Cerebellar cortex (tissue), 1 donor: ENCODE measurements around the gene VLDLR.
A peak's percentile ranks its signal among the peaks of the same experiment; 100 is the strongest.

Experiments used
- DNase-seq: peaks from one replicate; pipeline ENCODE4 v3.0.0-alpha.2; 2015; ENCODE audit warnings: low spot score

The VLDLR gene

GRCh38 chr9:2621722-2622460 lies at the start of gene VLDLR:
Gene VLDLR, plus strand, starts transcription at chr9:2621787. Its CDS starts 403 bp downstream, at chr9:2622190.
- peak; percentile 37 for DNase-seq

- DNase-seq = no peak
Measured at GRCh38 chr9:2574203-2574602, 47.4 kb upstream of the VLDLR start.

- no peak for DNase-seq
Measured at GRCh38 chr9:2576631-2577030, 45.0 kb upstream of the VLDLR start.

DNA sequence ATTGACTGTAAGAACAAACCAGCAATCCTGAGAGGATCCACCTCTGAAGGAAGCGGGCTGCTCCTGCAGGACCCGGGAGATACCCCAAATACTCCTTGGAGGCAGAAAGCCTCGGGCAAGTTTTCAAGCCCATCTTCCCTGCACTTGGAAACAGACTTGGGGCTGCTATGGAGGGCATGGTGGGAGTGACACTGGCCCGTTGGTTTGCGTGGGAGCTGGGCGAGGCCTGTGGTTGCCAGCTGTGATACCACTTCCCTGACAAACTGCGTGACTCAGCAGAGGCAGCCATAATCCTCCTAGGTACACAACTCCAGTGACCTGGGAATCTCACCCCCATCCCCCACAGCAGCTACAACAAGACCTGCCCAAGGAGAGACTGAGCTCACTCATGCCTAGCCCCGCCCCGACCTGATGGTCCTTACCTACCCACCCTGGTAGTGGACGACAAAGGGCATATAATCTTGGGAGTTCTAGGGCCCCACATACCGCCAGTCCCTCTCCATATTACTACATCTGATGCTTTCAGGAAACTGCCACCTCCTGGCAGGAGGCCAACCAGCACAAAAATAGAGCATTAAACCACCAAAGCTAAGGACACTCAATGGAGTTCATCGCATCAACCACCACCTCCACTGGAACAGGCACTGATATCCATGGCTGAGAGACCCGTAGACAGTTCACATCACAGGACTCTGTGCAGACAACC lies 38.1 kb upstream of the VLDLR start:
- no peak for DNase-seq

DNA sequence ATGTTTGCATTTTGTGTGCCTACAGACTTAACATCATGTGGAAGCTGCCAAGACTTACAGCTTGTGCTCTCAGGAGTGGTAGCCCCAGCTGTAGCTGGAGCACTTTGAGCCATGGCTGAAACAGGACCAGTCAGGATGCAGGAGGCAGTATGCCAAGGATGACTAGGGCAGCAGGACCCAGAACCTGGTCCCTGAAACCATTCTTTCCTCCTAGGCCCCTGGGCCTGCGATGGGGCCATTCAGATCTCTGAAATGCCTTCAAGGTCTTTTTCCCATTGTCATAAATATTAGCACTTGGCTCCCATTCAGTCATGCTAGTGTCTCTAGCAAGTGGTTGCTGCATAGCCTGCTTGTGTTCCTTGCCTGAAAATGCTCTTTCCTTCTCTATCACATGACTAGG lies 29.6 kb upstream of the VLDLR start:
- no peak for DNase-seq

DNA sequence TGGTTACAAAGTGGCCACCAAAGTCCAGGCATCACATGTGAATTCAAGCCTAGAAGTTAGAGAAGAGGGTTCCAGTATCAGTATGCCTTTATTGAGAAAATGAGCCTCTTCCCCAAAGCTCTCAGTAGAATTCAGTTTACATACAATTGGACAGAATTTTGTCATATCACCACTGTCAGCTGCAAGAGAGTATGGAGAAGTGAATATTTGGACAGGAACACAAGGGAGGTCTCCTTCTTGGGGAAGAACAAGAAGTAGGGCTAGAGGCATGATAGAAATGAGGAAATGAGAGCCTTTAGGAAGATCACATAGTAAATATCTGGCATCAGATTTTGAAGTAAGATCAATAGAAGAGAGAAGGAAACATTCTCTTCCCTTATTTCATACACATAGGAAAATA lies 27.8 kb upstream of the VLDLR start:
- DNase-seq = no peak

DNA sequence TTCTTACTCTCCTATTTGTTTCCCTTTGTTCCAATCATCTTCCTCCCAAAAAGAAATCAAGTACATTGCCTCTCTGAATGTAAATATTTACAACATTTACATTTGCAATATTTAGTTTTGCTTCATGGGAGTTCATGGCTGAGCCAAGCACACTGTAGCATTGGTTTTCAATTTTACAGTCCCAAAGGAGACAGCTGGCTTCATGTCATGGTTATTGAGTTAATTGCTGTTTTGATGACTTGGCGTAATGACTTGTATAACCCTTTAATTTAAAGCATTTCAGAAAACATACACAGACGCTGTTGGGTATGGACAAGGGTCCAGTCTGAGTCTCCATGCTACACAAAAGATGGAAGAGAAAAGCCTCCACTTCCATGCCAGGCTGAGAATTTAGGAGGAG lies 25.6 kb upstream of the VLDLR start:
- DNase-seq = no peak

DNA sequence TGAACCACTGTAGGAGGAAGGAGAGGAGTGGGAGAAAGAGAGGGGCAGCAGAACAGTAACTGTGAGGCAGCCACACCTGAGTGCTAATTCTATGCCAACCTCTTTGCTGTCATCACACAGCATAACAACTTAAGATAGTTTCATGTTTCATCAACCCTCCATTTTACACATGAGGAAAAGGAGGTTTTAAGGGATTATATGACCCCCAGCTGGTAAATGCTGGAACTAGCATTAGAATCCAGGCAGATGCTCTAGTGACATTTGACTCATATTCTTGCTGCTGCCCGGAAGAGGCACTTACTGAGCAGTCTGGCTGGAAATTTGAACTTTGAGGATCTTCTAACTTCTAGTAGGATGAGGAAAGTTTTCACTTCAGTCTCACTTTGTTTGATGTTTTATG lies 24.1 kb upstream of the VLDLR start:
- no peak for DNase-seq

GRCh38 chr9:2599896-2600295 lies 21.7 kb upstream of the VLDLR start:
- no peak for DNase-seq

- no peak for DNase-seq
Measured at GRCh38 chr9:2600307-2600706, 21.3 kb upstream of the VLDLR start.

DNA sequence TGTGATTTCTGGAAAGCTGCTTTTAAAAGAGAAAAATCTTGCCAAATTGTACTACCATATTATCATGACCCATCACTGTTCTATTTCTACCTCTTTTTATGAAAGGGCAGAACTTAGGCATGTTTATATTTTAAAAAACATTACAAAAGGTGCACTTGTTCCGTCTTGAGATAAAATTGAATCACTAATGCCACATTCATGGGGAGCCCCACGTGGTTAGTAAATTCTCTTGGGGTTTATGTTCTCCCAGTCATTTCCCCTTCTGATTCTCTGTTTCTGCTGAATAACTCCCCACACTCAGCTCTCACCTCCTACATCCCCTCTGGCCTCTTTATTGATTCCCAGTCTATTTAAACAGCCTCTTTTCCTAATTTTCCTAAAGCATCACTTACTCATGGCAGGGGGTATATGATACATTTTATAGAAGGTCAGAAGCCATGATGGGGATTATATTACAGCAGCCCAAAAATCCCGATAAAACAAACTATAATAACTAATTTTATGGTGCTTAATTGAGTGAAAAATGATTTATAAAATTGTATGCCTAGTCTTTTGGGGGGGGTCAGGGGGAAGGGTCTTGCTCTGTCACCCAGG lies 19.7 kb upstream of the VLDLR start:
- no peak for DNase-seq

GRCh38 chr9:2602704-2603116 lies 18.9 kb upstream of the VLDLR start:
- no peak for DNase-seq

DNA sequence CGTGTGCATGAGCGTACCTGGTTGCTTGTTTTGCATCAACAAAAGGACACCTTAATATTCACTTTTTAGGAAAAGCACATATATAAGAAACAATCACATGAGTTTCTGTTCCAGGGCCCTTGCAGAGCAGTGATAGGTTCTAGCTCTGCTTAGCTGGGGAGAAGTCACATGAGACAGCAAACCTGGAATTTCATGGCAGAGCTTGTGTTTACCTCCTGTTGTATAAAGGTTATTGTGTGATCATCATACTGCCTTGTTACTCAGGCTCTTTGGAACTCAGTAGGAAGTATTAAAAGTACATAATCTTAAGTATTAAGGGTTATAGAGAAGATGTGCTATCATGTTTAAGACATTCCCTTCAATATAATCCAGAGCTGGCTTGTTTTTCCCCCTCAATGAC lies 18.0 kb upstream of the VLDLR start:
- no peak for DNase-seq

- DNase-seq = no peak
Measured at GRCh38 chr9:2605246-2605645, 16.3 kb upstream of the VLDLR start.

DNA sequence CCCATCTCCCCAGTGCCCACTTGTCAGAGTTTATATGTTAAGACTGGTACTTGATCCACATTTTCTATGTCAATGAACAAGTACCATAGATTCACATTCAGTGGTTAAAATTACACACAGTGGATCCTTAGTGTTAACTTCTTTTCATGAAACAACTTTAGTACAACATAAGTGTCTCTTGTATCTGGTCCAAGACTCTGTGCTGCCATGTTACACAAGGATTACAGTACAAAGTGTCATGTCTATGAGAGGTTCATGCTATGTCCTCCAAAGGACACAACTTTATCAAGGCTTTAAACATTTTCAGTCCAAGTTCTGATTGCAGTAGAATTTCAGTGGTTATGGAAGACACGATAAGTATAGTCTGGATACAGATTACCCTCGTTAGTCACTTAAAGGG lies 13.3 kb upstream of the VLDLR start:
- no peak for DNase-seq

DNA sequence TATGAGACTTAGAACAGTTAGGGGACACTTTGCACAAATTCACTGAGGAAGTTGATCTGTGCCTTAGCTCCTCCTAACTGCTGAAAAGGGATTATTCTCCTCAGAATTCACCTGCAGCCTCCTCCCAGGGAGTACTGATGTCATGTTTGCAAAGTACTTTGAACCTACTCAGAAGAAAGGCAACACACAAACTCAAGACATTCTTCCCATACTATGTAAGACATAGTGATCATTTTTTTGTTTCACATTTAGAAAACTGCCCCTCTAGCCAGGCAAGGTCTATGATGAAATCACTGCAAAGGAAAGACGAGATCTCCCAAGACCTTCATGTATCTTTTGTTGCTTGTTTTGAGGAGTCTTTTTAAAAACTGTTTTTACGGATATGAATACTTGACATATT lies 10.6 kb upstream of the VLDLR start:
- no peak for DNase-seq

- DNase-seq = no peak
Measured at GRCh38 chr9:2611961-2612360, 9.6 kb upstream of the VLDLR start.

- peak; percentile 43 for DNase-seq
Measured at GRCh38 chr9:2613730-2614271, 7.8 kb upstream of the VLDLR start.

- DNase-seq = no peak
Measured at GRCh38 chr9:2615497-2615896, 6.1 kb upstream of the VLDLR start.

DNA sequence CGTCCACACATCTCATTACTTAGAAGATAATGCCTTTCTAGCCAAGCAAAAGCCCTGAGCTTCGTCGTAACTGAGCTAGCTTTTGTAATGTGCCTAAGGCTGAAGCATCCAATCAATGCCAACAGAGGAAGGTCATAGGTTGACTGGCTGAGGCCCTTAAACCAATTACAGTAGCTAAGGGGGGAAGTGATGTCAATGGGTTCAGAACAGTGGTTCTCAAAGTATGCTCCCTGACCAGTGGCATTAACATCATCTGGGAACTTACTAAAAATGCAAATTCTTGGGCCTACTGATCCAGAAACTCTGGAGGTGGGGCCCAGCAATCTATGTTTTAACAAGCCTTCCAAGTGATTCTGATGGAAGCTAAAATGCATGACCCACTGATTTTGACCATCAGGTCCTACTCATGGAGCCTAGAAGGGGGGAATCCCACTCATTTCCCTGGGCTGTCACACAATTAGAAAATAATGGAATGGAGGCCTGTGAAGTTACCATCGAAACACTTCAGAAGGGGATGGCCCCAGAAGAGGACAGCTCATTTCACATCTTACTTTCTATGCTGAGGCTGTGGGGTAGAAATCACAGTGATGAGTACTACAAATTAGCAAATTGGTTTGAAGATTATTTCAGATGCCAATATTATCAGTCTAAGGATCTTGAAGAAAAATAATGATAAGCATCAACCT lies 4.8 kb upstream of the VLDLR start:
- no peak for DNase-seq

- DNase-seq = no peak
Measured at GRCh38 chr9:2618289-2618688, 3.3 kb upstream of the VLDLR start.

GRCh38 chr9:2620919-2621721 lies 467 bp upstream of the VLDLR start:
- DNase-seq = peak; percentile 81
